GM12873 (cell line): ENCODE results near the gene TH.

ENCODE experiments used
- TF ChIP-seq, protein P1 (sequence below): IDR thresholded peaks from 2 replicates; pipeline ENCODE4 v1.5.1; 2012; ENCODE audit warnings: low read depth, mild to moderate bottlenecking, moderate library complexity, low read length, control low read depth; ENCODE audit not compliant: insufficient read depth; ENCODE audit errors: missing control alignments

TH gene

DNA sequence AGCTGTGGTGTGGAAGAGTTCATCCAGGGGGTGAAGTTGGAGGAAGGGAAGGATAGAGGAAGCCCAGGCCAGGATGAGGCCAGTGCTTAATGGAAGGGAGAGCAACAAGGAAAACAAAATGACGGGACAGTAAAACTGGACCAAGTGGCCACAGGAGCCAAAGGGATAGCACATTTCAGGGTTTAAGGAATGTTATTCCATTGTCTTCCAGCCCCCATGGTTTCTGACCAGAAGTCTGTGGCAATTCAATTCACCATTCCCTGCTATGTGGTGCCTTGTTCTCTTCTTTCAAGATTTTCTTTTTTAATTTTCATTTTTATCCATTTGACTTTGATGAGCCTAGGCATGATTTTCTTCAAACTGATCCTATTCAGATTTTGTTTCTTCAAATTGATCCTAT is 54.9 kb downstream of the TH start:
- TF ChIP-seq, protein P1, sequence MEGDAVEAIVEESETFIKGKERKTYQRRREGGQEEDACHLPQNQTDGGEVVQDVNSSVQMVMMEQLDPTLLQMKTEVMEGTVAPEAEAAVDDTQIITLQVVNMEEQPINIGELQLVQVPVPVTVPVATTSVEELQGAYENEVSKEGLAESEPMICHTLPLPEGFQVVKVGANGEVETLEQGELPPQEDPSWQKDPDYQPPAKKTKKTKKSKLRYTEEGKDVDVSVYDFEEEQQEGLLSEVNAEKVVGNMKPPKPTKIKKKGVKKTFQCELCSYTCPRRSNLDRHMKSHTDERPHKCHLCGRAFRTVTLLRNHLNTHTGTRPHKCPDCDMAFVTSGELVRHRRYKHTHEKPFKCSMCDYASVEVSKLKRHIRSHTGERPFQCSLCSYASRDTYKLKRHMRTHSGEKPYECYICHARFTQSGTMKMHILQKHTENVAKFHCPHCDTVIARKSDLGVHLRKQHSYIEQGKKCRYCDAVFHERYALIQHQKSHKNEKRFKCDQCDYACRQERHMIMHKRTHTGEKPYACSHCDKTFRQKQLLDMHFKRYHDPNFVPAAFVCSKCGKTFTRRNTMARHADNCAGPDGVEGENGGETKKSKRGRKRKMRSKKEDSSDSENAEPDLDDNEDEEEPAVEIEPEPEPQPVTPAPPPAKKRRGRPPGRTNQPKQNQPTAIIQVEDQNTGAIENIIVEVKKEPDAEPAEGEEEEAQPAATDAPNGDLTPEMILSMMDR = no peak

DNA sequence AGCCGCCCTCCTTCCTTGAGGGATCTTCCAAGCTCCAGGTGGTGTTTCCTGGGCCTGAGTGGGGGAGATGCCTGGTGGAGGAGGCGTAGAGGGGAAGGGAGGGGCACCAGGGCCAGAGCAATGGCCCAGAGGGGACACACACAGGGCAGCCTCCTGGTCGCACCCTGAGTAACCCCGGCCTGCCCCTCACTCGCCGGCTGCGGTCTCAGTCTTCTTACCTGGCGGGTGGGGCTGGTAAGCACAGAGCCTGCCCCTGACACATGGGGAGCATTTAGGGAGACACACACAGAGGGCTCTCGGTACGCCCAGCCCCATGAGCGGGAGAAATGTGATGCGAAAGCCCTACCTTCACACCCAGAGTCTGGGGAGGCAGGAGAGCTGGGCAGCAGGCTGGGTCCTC is 56.3 kb downstream of the TH start:
- TF ChIP-seq, protein P1 = no peak

DNA sequence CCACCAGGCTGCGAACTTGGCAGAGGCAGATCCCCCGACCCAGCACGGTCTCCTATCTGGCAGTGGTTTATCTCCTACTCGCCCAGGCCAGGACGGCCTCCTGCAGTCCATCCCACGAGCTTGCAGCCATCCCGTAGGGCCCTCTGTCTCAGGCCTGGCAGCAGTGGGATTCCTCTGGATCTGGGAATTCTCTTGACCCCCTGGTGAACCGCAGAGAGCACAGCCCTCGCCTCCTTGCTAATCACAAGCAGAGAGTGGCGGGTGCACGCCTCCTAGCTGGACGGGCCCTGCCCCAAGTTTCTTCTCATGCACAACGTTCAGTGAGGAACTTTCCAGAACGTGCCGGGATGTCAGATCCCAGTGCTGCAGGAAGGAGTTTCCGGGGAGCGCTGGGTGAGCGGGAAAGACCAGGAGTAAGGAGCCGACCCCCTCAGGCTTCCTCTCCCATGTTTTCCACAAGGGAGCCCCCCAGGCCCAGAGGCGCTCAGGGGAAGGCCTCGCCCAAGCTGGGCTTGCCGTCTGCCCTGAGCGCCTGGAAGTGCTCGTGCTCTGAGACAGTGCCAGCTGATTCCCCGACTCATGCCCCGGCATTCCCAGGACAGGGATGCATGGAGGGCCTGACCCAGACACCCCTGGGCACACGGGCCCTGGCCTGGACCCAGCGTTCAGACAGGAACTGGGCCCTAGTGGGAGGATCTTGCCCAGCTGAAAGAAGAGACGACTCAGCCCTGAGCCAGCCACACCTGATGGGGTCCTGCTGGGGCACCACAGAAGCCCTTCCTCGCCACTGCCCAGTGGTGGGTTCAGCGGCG is 57.0 kb downstream of the TH start:
- TF ChIP-seq, protein P1 = no peak
